Measurements from ENCODE around the gene JUN. TPM values are rescaled to one million over a fixed set of nuclear protein-coding genes. Genes with fewer than 3 reads are reported as not detected.

JUN gene
- polyA plus RNA-seq, 1 donor from 2014 or later, result 124 TPM

- H3K27ac ChIP-seq (ENCODE audit: low read length), result no peak overlapping the region
- no peaks in the 10 kb centered on the region for H3F3A ChIP-seq (ENCODE audit: insufficient read depth, low read length, poor library complexity, severe bottlenecking)
- no peaks in the 10 kb centered on the region for H3K9me2 ChIP-seq (ENCODE audit: insufficient read depth, low read length)
- H2AFZ ChIP-seq (ENCODE audit: low read depth, low read length), result no peak overlapping the region
- no peaks in the 10 kb centered on the region for H3K9me3 ChIP-seq (ENCODE audit: low read length)
- H3K36me3 ChIP-seq (ENCODE audit: insufficient read depth, low read length), result no peaks in the 10 kb centered on the region
- no peaks in the 10 kb centered on the region for H4K20me1 ChIP-seq (ENCODE audit: insufficient read depth)
- TF ChIP-seq EZH2 (IDR thresholded peaks at IDR 0.05; ENCODE audit: borderline replicate concordance, insufficient read depth, low read length, poor library complexity, severe bottlenecking), result no peak
- no peak for TF ChIP-seq SMC3 (conservative IDR thresholded peaks at IDR 0.05; ENCODE audit: poor library complexity)
- TF ChIP-seq CTCF (IDR thresholded peaks at IDR 0.05; ENCODE audit: poor library complexity, severe bottlenecking), result no peak
- no peak for TF ChIP-seq TAF1 (IDR thresholded peaks at IDR 0.05; ENCODE audit: low read depth)
- no peak for TF ChIP-seq REST (IDR thresholded peaks at IDR 0.05; ENCODE audit: borderline replicate concordance)
- no peak for TF ChIP-seq POLR2AphosphoS5 (IDR thresholded peaks at IDR 0.05)
- no peak for TF ChIP-seq EP300 (conservative IDR thresholded peaks at IDR 0.05; ENCODE audit: poor library complexity, severe bottlenecking)
- no peak for TF ChIP-seq MXI1 (conservative IDR thresholded peaks at IDR 0.05; ENCODE audit: poor library complexity, severe bottlenecking)
- TF ChIP-seq RAD21 (conservative IDR thresholded peaks at IDR 0.05), result no peak
- no peak overlapping the region for H3K4me3 ChIP-seq (ENCODE audit: low read length)
- peaks cover 7% of the 10 kb centered on the region for H3K27me3 ChIP-seq (ENCODE audit: insufficient read depth, low read depth, low read length)
- H3K4me2 ChIP-seq (ENCODE audit: low read length), result no peak overlapping the region
- H3K79me2 ChIP-seq (replicated peaks; ENCODE audit: insufficient read depth, low read length), result no peaks in the 10 kb centered on the region
- no peak overlapping the region for H3K9ac ChIP-seq (ENCODE audit: low read length)
Measured at GRCh38 chr1:58753431-58753866, 30.4 kb downstream of the JUN start.

GRCh38 chr1:58749646-58750045 is 34.2 kb downstream of the JUN start:
- H2AFZ ChIP-seq (ENCODE audit: low read depth, low read length), result no peak overlapping the region

More at GRCh38 chr1:58749646-58750045, 34.2 kb downstream of the JUN start:
- Histone ChIP-seq H3K27me3 (ENCODE audit: insufficient read depth, low read depth, low read length) (peaks cover 21% of the 10 kb centered on the region), H3K79me2 (replicated peaks; ENCODE audit: insufficient read depth, low read length) (no peaks in the 10 kb centered on the region), H3K9me2 (ENCODE audit: insufficient read depth, low read length) (no peaks in the 10 kb centered on the region), H3K4me3 (ENCODE audit: low read length) (no peak overlapping the region), H4K20me1 (ENCODE audit: insufficient read depth) (no peaks in the 10 kb centered on the region), H3K36me3 (ENCODE audit: insufficient read depth, low read length) (no peaks in the 10 kb centered on the region), H3K27ac (ENCODE audit: low read length) (no peak overlapping the region), H3F3A (ENCODE audit: insufficient read depth, low read length, poor library complexity, severe bottlenecking) (no peaks in the 10 kb centered on the region), H3K9ac (ENCODE audit: low read length) (no peak overlapping the region), H3K9me3 (ENCODE audit: low read length) (no peaks in the 10 kb centered on the region), H3K4me2 (ENCODE audit: low read length) (no peak overlapping the region)
- TF ChIP-seq CTCF (IDR thresholded peaks at IDR 0.05; ENCODE audit: poor library complexity, severe bottlenecking) (no peak), EP300 (conservative IDR thresholded peaks at IDR 0.05; ENCODE audit: poor library complexity, severe bottlenecking) (no peak), SMC3 (conservative IDR thresholded peaks at IDR 0.05; ENCODE audit: poor library complexity) (no peak), TAF1 (IDR thresholded peaks at IDR 0.05; ENCODE audit: low read depth) (no peak), RAD21 (conservative IDR thresholded peaks at IDR 0.05) (no peak), REST (IDR thresholded peaks at IDR 0.05; ENCODE audit: borderline replicate concordance) (no peak), MXI1 (conservative IDR thresholded peaks at IDR 0.05; ENCODE audit: poor library complexity, severe bottlenecking) (no peak), EZH2 (IDR thresholded peaks at IDR 0.05; ENCODE audit: borderline replicate concordance, insufficient read depth, low read length, poor library complexity, severe bottlenecking) (no peak), POLR2AphosphoS5 (IDR thresholded peaks at IDR 0.05) (no peak)

Measured in neural cell (in vitro differentiated cells).